CD4-positive, alpha-beta T cell treated with Interleukin-6 at 100 ng/mL for 8 hours (primary cell): ENCODE results near the gene NDUFV3.
"Not testable (repeated sequence)": the region's sequence is repeated elsewhere in the genome, so short reads cannot be mapped to it uniquely, and the experiment has no call there.

Source experiments
- DNase-seq: peaks from one replicate; pipeline ENCODE4 v3.0.0-alpha.2; 2020; ENCODE audit warnings: mixed read lengths, low spot score

NDUFV3 gene

GRCh38 chr21:42937034-42937940, 44.2 kb downstream of the NDUFV3 start:
- not testable (repeated sequence) for DNase-seq

DNA sequence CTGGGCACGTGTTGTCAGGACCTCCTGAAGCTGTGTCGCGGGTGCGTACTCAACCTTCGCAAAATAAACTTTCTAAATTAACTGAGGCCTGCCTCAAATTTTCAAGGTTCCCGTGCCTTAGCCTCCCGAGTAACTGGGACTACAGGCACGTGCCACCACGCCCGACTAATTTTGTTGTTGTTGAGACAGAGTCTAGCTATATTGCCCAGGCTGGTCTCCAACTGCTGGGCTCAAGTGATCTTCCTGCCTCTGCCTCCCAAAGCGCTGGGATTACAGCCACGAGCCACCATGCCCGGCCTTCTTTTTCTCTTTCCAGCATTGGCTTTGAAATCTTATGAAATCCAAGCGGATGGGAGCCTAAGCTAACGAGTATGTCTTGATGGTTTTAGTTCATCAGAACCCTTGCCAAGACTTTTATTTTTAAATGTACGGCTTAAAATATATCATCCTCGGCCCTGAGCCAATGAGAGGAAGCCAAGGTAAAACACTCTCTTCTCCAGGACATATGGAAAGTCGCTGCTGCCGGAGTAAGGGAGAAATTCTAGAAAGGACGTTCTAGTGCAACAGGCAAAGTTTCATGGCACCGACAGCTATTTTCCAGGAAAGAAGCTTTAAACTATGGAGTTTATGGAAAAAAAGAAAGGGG, 45.0 kb downstream of the NDUFV3 start:
- no peak for DNase-seq

DNA sequence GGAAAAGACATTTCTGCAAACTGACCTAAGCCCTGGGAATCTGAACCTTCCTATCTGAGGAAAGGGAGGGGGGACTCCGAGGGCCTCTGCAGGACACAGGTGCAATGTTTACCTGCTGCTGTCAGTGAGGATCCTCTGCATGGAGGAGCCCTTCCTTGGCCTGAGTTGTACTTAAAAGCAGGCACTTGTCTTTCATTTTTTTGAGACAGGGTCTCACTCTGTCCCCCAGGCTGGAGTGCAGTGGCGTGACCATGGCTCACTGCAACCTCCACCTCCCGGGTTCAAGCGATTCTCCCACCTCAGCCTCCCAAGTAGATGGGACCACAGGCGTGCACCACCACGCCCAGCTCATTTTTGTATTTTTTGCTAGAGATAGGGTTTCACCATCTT, 45.5 kb downstream of the NDUFV3 start:
- not testable (repeated sequence) for DNase-seq

DNA sequence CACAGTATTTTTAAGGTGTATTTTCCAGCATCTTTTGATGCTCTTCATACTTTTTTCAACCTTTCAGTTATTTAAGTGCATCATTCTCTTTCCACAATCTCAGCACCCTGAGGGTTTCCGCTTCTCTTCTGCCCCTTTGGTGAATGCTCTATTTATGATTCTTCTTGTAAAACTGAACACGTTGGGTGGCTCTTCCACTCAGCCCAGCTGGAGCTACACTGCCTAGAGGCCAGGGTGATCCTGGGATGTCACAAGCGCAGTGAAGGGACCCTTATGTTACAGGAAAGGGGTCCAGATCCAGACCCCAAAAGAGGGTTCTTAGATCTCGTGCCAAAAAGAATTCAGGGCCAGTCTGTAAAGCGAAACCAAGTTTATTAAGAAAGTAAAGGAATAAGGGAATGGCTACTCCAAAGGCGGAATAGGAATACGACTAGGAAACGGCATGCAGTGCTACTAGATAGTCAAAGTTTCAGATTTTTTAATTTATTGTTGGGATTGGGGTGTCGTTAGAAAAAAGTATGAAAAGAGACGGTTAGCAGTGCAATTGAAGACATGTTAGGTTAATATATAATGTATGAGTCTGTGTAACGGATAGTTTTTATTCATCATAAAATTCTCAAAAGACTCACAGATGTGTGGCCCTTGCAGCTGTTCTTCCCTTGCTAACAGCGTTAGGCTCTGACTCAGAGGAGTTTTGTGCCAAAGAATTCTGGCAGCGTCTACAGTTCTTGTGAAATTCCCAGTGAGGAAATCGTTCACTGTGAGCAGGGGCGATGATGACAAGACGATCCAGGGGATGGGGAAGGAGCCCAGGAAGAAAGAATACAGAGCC, 46.7 kb downstream of the NDUFV3 start:
- no peak for DNase-seq

DNA sequence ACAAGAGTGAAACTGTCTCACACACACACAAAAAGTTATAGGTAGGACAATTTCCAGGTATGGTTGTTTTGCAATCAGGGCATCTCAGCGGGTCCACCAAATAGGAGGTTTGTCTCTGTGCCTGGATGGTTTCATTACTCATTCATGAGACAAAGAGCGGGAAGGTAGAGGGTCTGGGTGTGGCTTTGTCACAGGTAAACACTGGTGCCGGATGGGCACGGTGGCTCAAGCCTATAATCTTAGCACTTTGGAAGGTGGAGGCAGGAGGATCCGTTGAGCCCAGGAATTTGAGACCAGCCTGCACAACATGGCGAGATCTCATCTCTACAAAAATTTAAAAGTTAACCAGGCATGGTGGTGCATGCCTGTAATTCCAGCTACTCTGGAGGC, 48.6 kb downstream of the NDUFV3 start:
- DNase-seq: no peak

DNA sequence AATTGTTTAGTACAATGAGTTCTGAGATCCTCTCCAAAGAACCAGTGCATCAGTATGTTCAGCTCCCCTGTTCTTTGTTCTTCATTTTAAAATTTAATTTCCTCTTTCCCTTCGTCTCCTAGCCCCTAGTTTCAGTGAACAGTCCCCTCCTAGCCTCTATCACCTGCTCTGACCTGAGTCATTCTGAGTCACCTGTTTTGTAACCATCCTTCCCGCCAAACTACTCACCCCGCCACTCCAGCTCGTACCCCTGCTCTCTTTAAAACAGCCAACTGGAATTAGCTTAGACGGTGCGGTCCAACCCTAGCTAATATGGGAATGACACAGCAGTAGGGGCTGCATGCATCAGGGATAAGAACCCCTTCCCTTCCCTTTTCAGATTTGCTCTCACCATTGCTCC, 49.1 kb downstream of the NDUFV3 start:
- DNase-seq: no peak

GRCh38 chr21:42949094-42949755, 56.1 kb downstream of the NDUFV3 start:
- not testable (repeated sequence) for DNase-seq

DNA sequence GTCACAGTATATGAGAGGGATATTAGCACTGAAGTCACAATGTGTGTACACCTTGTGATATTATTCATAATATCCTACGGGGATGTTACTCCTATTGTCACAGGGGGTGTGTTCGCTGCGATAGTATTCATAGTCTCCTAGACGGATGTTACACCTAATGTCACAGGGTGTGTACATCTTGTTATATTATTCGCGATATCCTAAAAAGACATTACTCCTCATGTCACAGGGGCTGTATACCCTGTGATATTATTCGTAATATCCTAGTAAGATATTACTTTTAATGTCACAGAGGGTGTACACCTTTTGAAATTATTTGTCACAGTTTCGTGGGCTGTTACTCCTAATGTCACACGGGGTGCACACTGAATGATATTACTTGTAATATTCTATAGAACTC, 58.1 kb downstream of the NDUFV3 start:
- not testable (repeated sequence) for DNase-seq

DNA sequence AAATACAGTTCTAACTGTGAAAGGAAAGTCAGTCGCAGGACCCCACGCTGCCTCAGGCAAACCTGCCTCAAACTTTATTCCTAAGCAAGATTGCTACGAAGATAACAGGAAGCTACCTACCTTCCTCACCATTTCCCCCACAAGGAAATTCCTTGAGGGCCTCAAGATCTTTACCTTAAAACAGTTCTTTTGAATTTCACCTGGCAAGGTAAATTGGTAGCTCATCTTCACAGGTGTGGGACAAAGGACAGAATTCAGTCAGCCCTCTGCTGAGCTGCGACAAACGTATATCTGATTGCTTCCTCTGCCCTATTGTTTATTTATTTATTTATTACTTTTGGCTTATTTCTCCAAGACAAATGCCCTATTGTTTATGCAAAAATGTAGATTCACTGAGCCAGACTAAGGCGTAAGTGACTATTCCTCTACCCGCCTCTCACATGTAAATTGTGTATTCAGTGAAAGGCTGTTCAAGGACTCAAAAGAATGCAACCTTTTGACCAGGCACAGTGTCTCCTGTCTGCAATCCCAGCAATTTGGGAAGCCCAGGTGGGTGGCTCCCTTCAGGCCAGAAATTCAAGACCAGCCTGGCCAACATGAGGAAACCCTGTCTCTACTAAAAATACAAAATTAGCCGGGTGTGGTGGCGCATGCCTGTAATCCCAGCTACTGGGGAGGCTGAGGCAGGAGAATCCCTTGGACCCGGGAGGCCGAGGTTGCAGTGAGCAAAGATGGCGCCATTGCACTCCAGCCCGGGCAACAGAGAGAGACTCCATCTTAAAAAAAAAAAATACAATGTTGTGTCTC, 63.9 kb downstream of the NDUFV3 start:
- no peak for DNase-seq

DNA sequence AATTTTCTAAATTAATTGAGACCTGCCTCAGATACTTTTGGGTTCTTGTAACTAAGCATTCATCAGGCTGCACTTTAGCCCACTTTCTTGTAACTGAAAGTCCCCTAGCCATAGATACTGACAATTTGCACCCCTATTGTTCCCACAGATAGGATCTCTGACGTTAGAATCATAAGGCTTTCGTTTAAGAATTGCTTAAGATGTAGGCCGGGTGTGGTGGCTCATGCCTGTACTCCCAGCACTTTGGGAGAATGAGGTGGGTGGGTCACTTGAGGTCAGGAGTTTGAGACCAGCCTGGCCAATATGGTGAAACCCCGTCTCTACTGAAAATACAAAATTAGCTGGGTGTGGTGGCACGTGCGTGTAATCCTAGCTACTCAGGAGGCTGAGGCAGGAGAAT, 65.0 kb downstream of the NDUFV3 start:
- DNase-seq: not testable (repeated sequence)

- no peak for DNase-seq
Measured at GRCh38 chr21:42959728-42960127, 66.6 kb downstream of the NDUFV3 start.

DNA sequence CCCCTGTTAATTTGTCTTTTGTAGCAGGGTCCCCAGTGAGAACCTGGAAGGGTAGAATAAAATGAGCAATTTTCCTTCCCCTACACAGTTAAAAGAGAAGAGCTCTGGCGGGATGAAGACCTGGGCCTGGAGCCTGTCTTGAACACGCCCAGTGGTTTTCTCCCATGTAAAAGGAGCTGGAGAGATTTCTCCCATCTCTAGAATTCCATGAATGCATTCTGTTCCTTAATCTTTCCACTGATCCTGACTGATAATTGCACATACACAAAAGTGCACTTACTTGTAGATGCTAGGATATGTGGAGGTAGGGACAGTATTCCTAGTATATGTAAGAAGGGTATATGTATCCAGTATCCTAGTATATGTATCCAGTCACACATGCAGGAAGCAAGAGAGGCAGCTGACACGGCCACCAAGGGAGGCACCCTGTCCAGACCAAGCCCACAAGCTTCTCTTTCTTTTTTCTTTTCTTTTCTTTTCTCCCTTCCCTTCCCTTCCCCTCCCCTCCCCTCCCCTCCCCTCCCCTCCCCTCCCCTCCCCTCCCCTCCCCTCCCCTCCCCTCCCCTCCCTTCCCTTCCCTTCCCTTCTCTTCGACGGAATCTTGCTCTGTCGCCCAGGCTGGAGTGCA, 69.4 kb downstream of the NDUFV3 start:
- no peak for DNase-seq
